ENCODE data around the gene MMP28. TPM values are rescaled to one million over a fixed set of nuclear protein-coding genes. Genes with fewer than 3 reads are reported as not detected.

The MMP28 gene
- total RNA-seq (2014; rRNA removed; shearing (Covaris generic)) = 0.13 and 0.18 TPM in 2 replicates
- polyA plus RNA-seq (2015; cell fraction: cytosol; rRNA removed) = 0.13 and 0.46 TPM in 2 replicates
- not detected in 2 replicates for polyA plus RNA-seq (2015; cell fraction: nucleus; rRNA removed)

DNA sequence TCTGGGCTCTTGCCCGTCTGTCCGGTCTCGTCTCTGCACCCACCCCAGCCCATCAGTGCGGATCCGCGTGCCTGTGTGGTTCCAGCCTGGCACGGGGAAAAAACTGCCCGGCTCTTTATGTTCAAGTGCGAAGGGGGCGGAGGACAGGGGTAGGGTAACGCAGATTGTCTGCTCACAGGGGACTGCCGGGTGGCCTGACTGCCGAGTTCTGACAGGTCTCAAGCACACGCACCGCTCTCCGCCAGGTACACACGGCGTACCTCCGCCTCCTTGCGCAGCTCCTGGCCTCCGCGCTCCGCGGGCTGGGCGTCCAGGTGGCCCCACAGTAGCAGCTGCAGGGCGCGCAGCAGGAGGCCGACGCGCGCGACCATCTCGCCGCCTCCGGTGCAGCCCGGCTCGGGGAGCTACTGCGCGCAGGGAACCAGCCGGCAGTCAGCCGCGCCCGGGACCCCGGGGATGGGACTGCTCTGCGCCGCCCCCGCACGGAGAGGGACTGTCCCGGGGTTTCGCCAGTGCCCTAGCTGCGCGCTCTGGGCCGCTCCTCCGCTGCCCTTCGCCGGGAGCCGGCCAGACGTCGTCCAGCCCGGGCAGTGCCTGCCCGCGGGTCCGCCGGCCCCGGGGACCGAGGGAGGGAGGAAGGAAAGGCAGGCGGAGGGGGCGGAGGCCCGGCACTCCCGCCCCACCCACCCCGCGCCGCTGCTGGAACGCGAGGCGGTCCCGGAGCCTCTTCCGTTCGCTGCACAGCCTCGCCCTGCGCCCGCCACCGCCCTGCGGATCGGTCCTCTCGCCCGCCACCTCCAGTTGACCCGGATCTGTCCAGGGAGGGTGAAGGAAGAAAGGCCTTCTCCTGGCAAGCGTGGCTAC is at the start of gene MMP28:
Gene MMP28, minus strand, starts transcription at position 635 of the 864 bp plus-strand sequence. Its CDS starts 264 bp downstream, at position 371.
- no peak for DNase-seq (ENCODE audit: low read depth)

GRCh38 chr17:35844547-35844946 is 49.1 kb upstream of the MMP28 start:
- DNase-seq (ENCODE audit: low read depth) = no peak

DNA sequence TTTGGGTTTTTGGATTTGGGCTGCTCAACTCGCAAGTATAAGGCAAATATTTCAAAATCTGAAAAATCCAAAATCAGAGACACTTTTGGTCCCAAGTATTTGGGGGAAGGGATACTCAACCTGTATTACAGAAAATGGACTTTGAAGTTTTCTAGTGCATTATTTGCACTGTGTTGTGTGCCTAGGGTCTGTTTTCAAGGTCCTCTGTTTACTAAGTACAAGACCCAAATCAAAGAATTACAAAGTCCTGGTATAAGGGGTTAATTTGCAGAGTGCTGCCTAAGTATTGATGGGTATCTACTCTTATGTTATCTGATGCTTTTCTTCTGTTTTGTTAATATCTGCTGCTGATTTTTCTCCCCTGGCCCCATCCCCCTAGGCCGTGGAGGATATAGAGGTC is 48.3 kb upstream of the MMP28 start:
- DNase-seq (ENCODE audit: low read depth) = no peak

GRCh38 chr17:35842239-35842638 is 46.8 kb upstream of the MMP28 start:
- no peak for DNase-seq (ENCODE audit: low read depth)

DNA sequence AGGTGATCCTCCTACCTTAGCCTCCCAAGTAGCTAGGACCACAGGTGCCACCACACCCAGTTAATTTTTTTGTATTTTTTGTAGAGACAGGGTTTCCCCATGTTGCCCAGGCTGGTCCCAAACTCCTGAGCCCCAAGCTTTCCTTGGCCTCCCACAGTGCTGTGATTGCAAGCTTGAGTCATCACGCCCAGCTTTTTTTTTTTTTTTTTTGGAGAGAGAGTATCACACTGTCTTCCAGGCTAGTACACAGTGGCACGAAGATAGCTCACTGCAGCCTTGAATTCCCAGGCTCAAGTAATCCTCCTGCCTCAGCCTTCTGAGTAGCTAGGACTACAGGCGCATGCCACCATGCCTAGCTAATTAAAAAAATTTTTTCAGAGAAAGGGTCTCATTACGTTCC is 46.1 kb upstream of the MMP28 start:
- peak; percentile 34 for DNase-seq (ENCODE audit: low read depth)

- no peak for DNase-seq (ENCODE audit: low read depth)
Observed at GRCh38 chr17:35841101-35841500, 45.7 kb upstream of the MMP28 start.

- no peak for DNase-seq (ENCODE audit: low read depth)
Observed at GRCh38 chr17:35825206-35825605, 29.8 kb upstream of the MMP28 start.

DNA sequence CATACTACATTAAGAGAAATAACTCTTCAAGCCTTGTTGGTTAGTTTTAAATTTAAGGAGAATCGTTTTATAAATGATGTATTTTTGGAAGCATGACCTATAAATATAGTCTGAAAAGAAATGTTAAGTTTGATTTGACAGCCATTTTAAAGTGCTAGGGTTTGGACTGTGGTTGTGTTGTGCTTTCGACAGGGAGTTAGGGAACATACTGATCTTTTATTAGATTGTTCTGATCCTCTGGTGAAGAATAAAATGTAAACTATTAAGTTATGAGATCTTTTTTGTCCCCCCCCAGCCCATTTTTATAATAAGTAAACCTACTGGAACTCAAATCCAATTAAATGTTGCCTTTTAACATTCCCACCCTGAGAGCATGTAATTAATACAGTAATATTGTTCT is 25.9 kb upstream of the MMP28 start:
- DNase-seq (ENCODE audit: low read depth) = no peak

GRCh38 chr17:35819455-35819854 is 24.0 kb upstream of the MMP28 start:
- DNase-seq (ENCODE audit: low read depth) = no peak

DNA sequence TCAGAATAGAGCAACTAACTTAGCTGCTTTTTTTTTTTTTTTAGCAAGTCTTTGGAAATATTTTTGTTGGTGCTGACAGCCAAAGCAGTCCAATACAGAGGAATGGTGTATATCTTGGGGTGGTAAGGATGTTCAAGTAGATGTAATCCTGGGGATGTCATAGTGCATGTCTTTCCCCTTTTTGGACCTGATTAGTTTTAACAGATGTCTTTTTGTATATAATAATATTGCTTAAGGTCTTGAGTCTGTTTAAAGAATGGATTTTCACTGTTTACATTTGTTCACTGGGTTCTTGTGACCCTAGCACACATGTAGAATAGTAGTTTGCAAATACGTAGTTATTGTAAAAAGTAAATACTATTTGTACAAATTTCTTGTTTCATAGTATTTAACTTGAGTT is 21.8 kb upstream of the MMP28 start:
- DNase-seq (ENCODE audit: low read depth) = no peak

- DNase-seq (ENCODE audit: low read depth) = no peak
Observed at GRCh38 chr17:35816723-35817122, 21.3 kb upstream of the MMP28 start.

- no peak for DNase-seq (ENCODE audit: low read depth)
Observed at GRCh38 chr17:35812456-35812855, 17.0 kb upstream of the MMP28 start.

GRCh38 chr17:35811759-35812158 is 16.3 kb upstream of the MMP28 start:
- no peak for DNase-seq (ENCODE audit: low read depth)

DNA sequence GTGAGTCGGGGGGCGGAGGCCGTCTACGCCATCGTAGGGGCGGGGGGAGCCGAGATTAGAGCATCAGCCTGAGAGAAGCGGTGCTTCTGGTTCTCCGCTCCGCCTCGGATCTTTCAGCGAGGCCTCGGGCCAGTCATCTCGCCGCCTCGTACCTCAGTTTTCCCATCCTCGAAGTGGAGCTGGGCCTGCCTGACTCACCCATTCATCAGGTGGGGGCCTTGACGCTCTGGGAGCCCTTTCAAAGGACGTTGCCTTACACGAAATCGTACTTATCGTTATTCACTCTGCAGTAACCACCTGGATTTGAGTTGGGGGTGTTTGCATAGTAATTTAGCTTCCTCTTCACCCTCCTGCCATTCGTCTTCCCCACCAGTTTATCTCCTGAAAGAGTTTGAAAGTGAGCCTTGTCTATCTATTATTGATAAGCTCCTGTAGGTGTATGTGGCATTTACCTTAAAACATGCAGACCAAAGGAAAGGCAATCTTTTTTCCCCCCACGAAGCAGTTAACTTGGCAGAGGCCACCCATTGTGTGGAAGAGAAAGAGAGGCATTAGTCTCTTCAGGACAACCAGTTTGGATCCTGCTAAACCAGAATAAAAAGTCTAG is 14.5 kb upstream of the MMP28 start:
- DNase-seq (ENCODE audit: low read depth) = peak; percentile 25

DNA sequence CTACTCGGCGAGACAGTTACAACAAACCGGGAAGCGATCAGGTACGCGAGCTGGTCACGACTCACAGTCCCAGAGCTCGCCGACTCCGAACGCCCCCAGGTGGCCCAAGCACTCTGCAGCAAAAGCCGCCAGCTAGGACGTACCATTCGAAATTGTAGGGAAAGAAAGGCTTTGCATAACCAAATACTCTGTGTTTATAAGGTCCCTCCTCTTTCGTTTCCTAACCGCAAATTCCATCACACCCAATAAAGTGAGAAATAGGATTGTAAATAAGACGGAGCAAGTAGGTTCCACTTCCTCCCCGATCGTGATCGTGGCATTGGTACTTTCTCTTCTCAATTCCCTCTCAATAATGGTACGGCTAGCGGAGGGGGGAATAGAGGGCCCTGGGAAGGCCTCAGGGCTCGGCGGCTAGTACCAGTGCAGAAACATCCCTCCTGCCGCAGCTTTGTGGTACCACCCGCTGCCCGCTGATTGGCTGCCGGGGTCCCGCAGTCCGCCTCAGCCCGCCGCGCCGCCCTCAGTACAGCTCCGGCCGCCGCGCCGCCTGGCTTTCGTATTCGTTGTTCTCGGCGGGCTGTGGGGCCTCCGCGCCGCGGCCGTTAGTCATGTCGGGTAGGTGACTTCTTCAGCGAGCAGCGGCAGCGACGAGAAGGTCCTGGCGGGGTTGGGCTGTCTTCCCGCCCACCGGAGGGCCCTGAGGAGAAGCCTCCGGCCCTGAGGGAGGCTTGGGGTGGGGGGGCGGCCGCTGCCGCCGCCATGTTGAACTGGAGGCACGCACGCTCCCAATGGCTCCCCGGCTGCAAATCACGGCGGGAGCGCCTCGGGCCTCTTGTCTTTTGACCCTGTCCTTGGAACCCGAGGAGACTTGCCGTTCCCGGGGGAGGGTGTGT is 13.8 kb upstream of the MMP28 start, which contains the start of gene TAF15:
Gene TAF15, plus strand, starts transcription at position 523 of the 893 bp plus-strand sequence. Its CDS starts 86 bp downstream, at position 609.
- peak; percentile 97 for DNase-seq (ENCODE audit: low read depth)

- DNase-seq (ENCODE audit: low read depth) = no peak
Observed at GRCh38 chr17:35808240-35808961, 13.0 kb upstream of the MMP28 start.

DNA sequence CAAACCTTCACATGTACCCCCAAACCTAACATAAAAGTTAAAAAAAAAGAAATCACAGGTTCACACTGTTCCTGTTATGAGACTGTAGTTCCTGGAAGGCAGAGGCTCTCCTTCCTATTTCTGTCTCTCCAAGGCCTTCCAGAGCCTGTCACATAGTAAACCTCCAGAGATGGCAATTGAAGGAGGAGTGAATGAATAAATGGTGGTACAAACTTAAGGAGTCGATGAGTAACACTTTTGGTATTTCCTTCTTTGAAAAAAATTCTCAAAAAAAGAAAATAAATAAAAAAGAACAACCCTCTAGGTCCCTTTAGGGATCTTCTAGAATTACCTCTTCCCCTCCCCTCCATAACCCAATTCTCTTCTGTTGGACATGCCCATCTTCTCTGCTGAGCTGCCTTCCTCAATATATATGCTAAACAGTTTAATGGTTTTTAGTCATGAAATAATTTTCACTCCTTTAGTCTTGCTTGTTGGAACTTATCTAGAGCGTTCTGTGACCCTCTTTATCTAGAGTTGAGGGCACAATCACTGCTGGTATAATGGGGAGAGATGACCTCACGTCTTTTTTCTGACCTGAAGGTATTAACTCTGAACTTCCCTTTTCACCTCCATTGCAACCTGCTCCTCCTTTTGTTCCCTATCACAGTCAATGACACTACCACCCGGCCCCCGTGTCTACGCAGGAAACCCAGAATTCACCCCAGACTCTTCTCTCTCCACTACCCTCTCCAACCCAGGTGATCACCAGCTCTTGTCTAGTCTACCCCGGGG is 12.1 kb upstream of the MMP28 start:
- peak; percentile 81 for DNase-seq (ENCODE audit: low read depth)

GRCh38 chr17:35804658-35805192 is 9.3 kb upstream of the MMP28 start:
- DNase-seq (ENCODE audit: low read depth) = peak; percentile 87

- peak; percentile 62 for DNase-seq (ENCODE audit: low read depth)
Observed at GRCh38 chr17:35801583-35802224, 6.3 kb upstream of the MMP28 start.
